ENCODE results near the gene BCAS3. TPM values are rescaled to one million over a fixed set of nuclear protein-coding genes. Genes with fewer than 3 reads are reported as not detected.

BCAS3 gene
- total RNA-seq, 2 experiments from 2014 or later, result 13.4 to 14.5 TPM

DNA sequence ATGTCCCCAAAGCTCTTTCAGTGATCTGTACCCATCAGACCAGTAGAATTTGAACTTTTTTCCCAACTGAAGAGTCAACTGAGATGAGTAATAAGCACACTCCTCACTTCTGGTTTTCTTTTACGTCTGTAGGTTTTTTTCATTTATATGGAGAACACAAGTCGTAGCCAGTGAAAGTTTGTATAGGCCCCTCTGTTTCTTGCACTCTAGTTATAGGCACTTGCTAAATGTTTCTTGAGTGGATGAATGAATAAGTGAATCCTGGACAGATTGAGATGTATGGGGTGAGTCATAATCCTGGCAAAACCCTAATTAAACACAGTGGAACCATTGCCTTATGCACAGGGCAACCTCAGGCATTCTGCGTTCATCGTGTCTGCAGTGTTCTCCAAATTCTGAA lies 528.3 kb downstream of the BCAS3 start:
- CTCF ChIA-PET (ENCODE audit: unreplicated experiment), result no interaction called here
- POLR2A ChIA-PET, result no interaction called here
- no peaks in the 10 kb centered on the region for H3K9me2 ChIP-seq (ENCODE audit: insufficient read depth, low read length)

GRCh38 chr17:61206922-61207321 lies 529.3 kb downstream of the BCAS3 start:
- no TSS peak for BruUV-seq (replicated peaks)
- CTCF ChIA-PET (ENCODE audit: unreplicated experiment), result no interaction called here

More for the DNA sequence above, 528.3 kb downstream of the BCAS3 start:
- Histone ChIP-seq H3K9me3 (ENCODE audit: low read length) (no peaks in the 10 kb centered on the region), H3K79me2 (ENCODE audit: insufficient read depth, low read depth, low read length) (no peaks in the 10 kb centered on the region), H3K27ac (ENCODE audit: low read depth, low read length, poor library complexity, severe bottlenecking) (no peak overlapping the region), H3K4me2 (ENCODE audit: low read length) (no peak overlapping the region), H2AFZ (ENCODE audit: low read length) (no peak overlapping the region), H3K4me1 (ENCODE audit: insufficient read depth, low read length, poor library complexity, severe bottlenecking) (no peaks in the 10 kb centered on the region), H3K4me3 (ENCODE audit: low read depth, low read length, poor library complexity, severe bottlenecking) (no peak overlapping the region), H4K20me1 (ENCODE audit: insufficient read depth, low read length) (no peaks in the 10 kb centered on the region), H3K36me3 (ENCODE audit: insufficient read depth, low read length) (no peaks in the 10 kb centered on the region)
- intact Hi-C loops (cut with micrococcal nuclease; ENCODE audit: unreplicated experiment), result no loop called here
- DNase-seq (ENCODE audit: low spot score), result no peak
- no TSS peak for BruUV-seq (replicated peaks)
- TF ChIP-seq CTCF (conservative IDR thresholded peaks at IDR 0.05; ENCODE audit: low read length), result no peak
- no peak for TF ChIP-seq EZH2phosphoT487 (IDR thresholded peaks at IDR 0.05; ENCODE audit: borderline replicate concordance, low read depth, low read length)

More at GRCh38 chr17:61206922-61207321, 529.3 kb downstream of the BCAS3 start:
- Histone ChIP-seq H2AFZ (ENCODE audit: low read length) (no peak overlapping the region), H3K9me2 (ENCODE audit: insufficient read depth, low read length) (no peaks in the 10 kb centered on the region), H3K79me2 (ENCODE audit: insufficient read depth, low read depth, low read length) (no peaks in the 10 kb centered on the region), H3K4me2 (ENCODE audit: low read length) (no peak overlapping the region), H4K20me1 (ENCODE audit: insufficient read depth, low read length) (no peaks in the 10 kb centered on the region), H3K27ac (ENCODE audit: low read depth, low read length, poor library complexity, severe bottlenecking) (no peak overlapping the region), H3K36me3 (ENCODE audit: insufficient read depth, low read length) (no peaks in the 10 kb centered on the region), H3K9me3 (ENCODE audit: low read length) (no peaks in the 10 kb centered on the region), H3K4me3 (ENCODE audit: low read depth, low read length, poor library complexity, severe bottlenecking) (no peak overlapping the region), H3K4me1 (ENCODE audit: insufficient read depth, low read length, poor library complexity, severe bottlenecking) (no peaks in the 10 kb centered on the region)
- POLR2A ChIA-PET, result interaction anchor here (0.6 kb wide), 1 partner anchor 783 kb away, joined by 3 read pairs; no protein-coding TSS in a partner anchor
- intact Hi-C loops (cut with micrococcal nuclease; ENCODE audit: unreplicated experiment), result no loop called here
- no peak for DNase-seq (ENCODE audit: low spot score)
- TF ChIP-seq CTCF (conservative IDR thresholded peaks at IDR 0.05; ENCODE audit: low read length) (no peak), EZH2phosphoT487 (IDR thresholded peaks at IDR 0.05; ENCODE audit: borderline replicate concordance, low read depth, low read length) (no peak)
